GM19193 (cell line): ENCODE data around the gene PSPC1.

Source experiments
- POLR2A ChIP-seq: IDR thresholded peaks from 4 replicates; pipeline ENCODE4 v1.6.1; 2011; ENCODE audit not compliant: insufficient read depth, insufficient read length; ENCODE audit errors: extremely low read depth

Gene PSPC1

GRCh38 chr13:19676168-19676567, 106.6 kb downstream of the PSPC1 start:
- no peak for TF ChIP-seq POLR2A

- no peak for TF ChIP-seq POLR2A
These were observed 107.8 kb downstream of the PSPC1 start for GRCh38 chr13:19674898-19675297.

- no peak for TF ChIP-seq POLR2A
These were observed 109.0 kb downstream of the PSPC1 start for GRCh38 chr13:19673473-19674430.

GRCh38 chr13:19672990-19673389, 109.8 kb downstream of the PSPC1 start:
- TF ChIP-seq POLR2A, result no peak

- no peak for TF ChIP-seq POLR2A
These were observed 112.6 kb downstream of the PSPC1 start for GRCh38 chr13:19670147-19670546.

- TF ChIP-seq POLR2A, result no peak
These were observed 114.0 kb downstream of the PSPC1 start for GRCh38 chr13:19668778-19669177.

- no peak for TF ChIP-seq POLR2A
These were observed 117.3 kb downstream of the PSPC1 start for GRCh38 chr13:19665427-19665859.

- TF ChIP-seq POLR2A, result no peak
These were observed 118.1 kb downstream of the PSPC1 start for GRCh38 chr13:19664481-19665230.

- TF ChIP-seq POLR2A, result no peak
These were observed 119.2 kb downstream of the PSPC1 start for GRCh38 chr13:19663416-19663979.

GRCh38 chr13:19661561-19661960, 121.2 kb downstream of the PSPC1 start:
- TF ChIP-seq POLR2A, result no peak

- TF ChIP-seq POLR2A, result no peak
These were observed 121.6 kb downstream of the PSPC1 start for GRCh38 chr13:19661126-19661525.

GRCh38 chr13:19658831-19659230, 123.9 kb downstream of the PSPC1 start:
- no peak for TF ChIP-seq POLR2A

- no peak for TF ChIP-seq POLR2A
These were observed 124.7 kb downstream of the PSPC1 start for GRCh38 chr13:19657872-19658591.
